OCI-LY3 (cell line): ENCODE measurements around the gene PBOV1.

Source experiments
- CTCF ChIP-seq: fragments of 200-600, 300-600 bp; sonication (generic); IDR thresholded peaks from 2 replicates; pipeline ENCODE4 v1.5.1; 2014; ENCODE audit warnings: antibody characterized with exemption, low read length, low read depth
- EZH2phosphoT487 ChIP-seq: fragments of 200-600 bp; shearing (Covaris generic); IDR thresholded peaks from 2 replicates; pipeline ENCODE4 v1.6.1; 2018; ENCODE audit warnings: antibody characterized with exemption, mixed run types, low read depth

- no peak for TF ChIP-seq CTCF
- TF ChIP-seq EZH2phosphoT487 = no peak
Observed at GRCh38 chr6:138204792-138205384, 13.4 kb downstream of the PBOV1 start.
